ENCODE results near the gene VPS4A.

Gene VPS4A

DNA sequence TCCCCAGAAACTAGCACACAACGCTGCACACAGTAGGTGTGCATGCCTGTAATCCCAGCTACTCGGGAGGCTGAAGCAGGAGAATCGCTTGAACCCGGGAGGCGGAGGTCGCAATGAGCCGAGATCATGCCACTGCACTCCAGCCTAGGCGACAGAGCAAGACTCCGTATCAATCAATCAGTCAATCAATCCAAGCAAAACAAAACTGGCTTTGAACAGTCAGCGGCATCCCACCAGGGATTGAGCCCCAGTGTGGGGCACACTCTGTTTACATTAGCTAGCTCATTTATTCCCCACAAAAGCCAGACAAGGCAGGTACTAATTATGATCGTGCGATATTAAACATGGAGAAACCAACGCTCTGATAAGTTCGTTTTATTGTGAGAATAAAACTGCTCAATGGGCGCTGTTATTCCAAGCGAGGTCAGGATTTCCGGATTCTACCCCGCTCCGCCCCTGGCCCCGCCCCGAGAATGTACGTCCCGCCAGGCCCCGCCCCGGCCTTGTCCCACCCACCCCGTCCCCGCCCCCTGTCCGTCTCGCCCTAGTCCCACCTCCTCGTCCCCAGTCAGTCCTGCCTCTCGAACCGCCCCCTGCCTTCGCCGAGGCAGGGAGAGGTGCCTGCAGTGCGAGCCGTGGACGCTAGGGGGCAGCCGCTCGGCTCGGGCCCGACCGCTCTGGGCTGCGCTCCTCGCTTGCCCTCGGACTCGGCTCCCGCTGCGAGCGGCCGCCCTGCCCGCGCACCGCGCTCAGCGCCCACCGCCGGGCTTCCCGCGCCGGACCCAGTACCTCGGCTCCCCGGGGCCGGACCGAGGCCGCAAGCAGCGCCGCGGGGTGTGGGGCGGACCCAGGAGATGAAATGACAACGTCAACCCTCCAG lies at the start of gene VPS4A:
Gene VPS4A (plus strand): TSS at position 698 of the 880 bp plus-strand sequence. CDS start 162 bp downstream, at position 860.
- H3K4me3 ChIP-seq (ENCODE audit: control insufficient read depth, low read depth, low read length) = peak within 1 kb of the TSS; percentile 96
- peak; percentile 86 for DNase-seq (ENCODE audit: low read depth)

DNA sequence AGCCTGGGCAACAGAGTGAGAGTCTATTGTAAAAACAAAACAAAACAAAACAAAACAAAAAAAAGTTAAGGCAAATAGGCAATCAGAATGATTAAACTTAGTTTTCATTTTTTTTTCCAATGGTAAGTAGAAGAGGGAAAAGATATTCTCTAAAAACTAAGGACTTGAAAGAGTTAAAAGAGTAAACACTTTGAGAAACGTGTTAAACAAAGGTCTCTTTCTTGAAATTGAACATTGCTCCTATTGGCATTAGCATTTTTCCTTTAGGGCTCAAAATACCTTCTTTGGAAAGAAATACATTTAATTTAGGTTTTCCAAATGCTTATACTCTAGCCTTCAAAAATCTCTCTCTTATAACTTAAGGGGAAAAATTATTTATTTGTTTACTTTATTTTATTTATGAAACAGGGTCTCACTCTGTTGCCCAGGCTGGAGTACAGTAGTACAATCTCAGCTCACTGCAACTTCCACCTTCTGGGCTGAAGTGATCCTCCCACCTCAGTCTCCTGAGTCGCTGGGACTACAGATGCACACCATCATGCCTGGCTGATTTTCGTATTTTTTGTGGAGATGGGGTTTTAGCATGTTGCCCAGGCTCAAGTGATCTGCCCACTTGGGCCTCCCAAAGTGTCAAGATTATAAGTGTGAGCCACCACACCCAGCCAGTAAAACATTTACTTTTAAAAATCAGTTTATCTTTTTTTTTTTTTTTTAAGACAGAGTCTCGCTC lies 44.7 kb upstream of the VPS4A start:
- TF ChIP-seq, protein P1, sequence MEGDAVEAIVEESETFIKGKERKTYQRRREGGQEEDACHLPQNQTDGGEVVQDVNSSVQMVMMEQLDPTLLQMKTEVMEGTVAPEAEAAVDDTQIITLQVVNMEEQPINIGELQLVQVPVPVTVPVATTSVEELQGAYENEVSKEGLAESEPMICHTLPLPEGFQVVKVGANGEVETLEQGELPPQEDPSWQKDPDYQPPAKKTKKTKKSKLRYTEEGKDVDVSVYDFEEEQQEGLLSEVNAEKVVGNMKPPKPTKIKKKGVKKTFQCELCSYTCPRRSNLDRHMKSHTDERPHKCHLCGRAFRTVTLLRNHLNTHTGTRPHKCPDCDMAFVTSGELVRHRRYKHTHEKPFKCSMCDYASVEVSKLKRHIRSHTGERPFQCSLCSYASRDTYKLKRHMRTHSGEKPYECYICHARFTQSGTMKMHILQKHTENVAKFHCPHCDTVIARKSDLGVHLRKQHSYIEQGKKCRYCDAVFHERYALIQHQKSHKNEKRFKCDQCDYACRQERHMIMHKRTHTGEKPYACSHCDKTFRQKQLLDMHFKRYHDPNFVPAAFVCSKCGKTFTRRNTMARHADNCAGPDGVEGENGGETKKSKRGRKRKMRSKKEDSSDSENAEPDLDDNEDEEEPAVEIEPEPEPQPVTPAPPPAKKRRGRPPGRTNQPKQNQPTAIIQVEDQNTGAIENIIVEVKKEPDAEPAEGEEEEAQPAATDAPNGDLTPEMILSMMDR (IDR thresholded peaks at IDR 0.05; ENCODE audit: control insufficient read depth, insufficient read depth, low read depth, low read length, missing control alignments) = no peak
- no peak for DNase-seq (ENCODE audit: low read depth)
- no peak overlapping the region for H3K4me3 ChIP-seq (ENCODE audit: control insufficient read depth, low read depth, low read length)

More for the DNA sequence above, at the start of gene VPS4A:
- TF ChIP-seq, protein P1 (IDR thresholded peaks at IDR 0.05; ENCODE audit: control insufficient read depth, insufficient read depth, low read depth, low read length, missing control alignments) = peak; percentile 81

DNA sequence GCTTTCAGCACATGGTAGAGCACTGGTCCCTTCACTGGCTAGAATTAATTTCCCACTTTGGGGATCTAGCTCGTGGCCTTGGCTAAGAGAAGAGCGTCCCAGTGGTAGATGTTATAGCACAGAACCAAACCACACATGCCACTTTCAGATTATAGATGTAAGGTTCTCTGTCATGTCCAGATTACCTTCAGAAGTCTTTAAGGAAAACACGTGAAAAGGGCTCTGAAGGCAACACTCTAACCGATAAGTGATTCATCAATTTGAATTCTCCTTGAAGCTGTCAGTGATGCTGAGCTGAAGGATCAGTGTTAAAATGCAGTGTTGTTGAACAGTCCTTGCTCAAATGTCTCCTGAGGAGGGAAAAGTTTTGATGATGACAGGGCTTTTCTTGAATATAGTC lies 43.5 kb upstream of the VPS4A start:
- no peak overlapping the region for H3K4me3 ChIP-seq (ENCODE audit: control insufficient read depth, low read depth, low read length)
- DNase-seq (ENCODE audit: low read depth) = no peak
- TF ChIP-seq, protein P1 (IDR thresholded peaks at IDR 0.05; ENCODE audit: control insufficient read depth, insufficient read depth, low read depth, low read length, missing control alignments) = no peak

DNA sequence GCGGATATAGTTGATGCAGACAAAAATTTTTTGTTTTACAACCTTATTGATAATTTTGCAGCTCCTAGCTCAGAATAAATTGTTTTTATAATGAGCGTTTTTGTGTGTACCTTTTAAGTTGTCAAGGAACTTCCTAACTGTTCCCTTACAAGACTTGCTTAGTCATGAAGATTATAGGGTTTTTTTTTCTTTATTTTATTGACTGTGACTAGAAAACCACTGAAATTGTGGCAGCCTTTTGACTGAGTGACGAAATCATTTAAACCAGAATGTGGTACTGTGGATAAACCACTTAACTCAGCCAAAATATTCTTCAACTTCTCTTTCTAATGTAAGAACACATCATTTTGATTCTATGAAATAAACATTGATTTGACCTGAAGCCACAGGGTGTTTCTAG lies 40.8 kb upstream of the VPS4A start:
- H3K4me3 ChIP-seq (ENCODE audit: control insufficient read depth, low read depth, low read length) = no peak overlapping the region
- TF ChIP-seq, protein P1 (IDR thresholded peaks at IDR 0.05; ENCODE audit: control insufficient read depth, insufficient read depth, low read depth, low read length, missing control alignments) = no peak
- peak; percentile 67 for DNase-seq (ENCODE audit: low read depth)

DNA sequence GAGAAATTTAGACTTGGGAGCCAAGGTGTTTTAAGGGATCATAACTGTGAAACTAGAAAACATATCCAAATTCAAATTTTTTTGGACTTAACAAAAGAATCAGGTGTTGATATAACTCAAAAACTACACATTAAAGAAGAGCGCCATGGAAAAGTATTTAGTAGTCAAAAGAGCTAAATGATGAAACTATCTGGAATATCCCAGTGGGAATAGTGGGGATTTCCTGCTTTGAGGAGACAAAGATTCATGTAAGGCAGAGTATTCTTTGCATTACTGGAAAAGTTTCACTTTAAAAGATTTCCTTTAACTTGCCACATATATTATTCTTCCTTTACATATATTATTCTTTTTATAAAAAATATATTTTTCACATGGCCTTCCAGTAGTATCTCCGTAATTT lies 40.3 kb upstream of the VPS4A start:
- no peak overlapping the region for H3K4me3 ChIP-seq (ENCODE audit: control insufficient read depth, low read depth, low read length)
- TF ChIP-seq, protein P1 (IDR thresholded peaks at IDR 0.05; ENCODE audit: control insufficient read depth, insufficient read depth, low read depth, low read length, missing control alignments) = no peak
- no peak for DNase-seq (ENCODE audit: low read depth)

DNA sequence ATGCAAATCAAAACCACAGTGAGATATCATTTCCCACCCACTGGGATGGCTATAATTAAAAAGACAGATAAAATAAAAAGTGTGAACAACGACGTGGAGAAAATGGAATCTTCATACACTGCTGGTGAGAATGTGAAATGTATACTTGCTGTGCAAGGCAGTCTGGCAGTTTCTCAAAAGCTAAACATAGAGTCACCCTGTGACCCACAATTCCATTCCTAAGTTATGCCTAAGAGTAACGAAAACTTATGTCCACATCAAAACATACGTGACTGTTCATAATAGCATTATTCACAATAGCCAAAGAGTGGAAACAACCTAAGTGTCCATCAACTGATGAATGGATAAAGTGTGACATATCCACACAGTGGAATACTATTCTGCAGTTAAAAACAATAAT lies 38.1 kb upstream of the VPS4A start:
- TF ChIP-seq, protein P1 (IDR thresholded peaks at IDR 0.05; ENCODE audit: control insufficient read depth, insufficient read depth, low read depth, low read length, missing control alignments) = no peak
- no peak overlapping the region for H3K4me3 ChIP-seq (ENCODE audit: control insufficient read depth, low read depth, low read length)
- no peak for DNase-seq (ENCODE audit: low read depth)
